GM06990 (cell line): ENCODE results near the gene SNX1.

Experiments
- DNase-seq: peaks from one replicate; pipeline ENCODE4 v3.0.0-alpha.2; 2011; ENCODE audit not compliant: insufficient read length; ENCODE audit errors: extremely low read depth
- H3K27me3 ChIP-seq: replicated peaks from 2 replicates; pipeline ENCODE4 v1.6.0; 2011; ENCODE audit warnings: low read length; ENCODE audit not compliant: control insufficient read depth, insufficient read depth
- H3K36me3 ChIP-seq: 2 replicates; pipeline ENCODE4 v1.5.1; 2011; ENCODE audit warnings: low read length; ENCODE audit not compliant: control insufficient read depth, insufficient read depth
- H3K4me3 ChIP-seq: replicated peaks from 2 replicates; pipeline ENCODE4 v1.5.1; 2011; ENCODE audit warnings: low read depth, mild to moderate bottlenecking, control low read depth, low read length
- TF ChIP-seq, protein P1 (sequence below): IDR thresholded peaks from 2 replicates; pipeline ENCODE4 v1.5.1; 2011; ENCODE audit warnings: low read length, control low read depth, mild to moderate bottlenecking, inconsistent platforms; ENCODE audit not compliant: insufficient read depth, poor library complexity, severe bottlenecking

Gene SNX1

DNA sequence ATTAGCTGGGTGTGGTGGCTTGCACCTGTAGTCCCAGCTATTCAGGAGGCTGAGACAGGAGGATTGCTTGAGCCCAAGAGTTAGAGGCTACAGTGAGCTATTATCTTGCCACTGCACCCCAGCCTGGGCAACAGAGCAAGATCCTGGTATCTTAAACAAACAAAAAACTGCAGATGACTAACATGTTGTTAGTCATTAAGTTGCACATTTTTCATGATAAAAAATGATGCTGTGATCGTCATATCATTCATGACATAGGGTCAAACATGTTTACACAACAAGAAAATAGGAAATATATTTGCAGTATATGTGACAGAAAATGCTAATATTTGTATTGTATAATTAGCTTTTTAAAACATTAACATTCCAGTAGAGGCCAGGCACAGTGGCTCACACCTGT, 29.3 kb upstream of the SNX1 start:
- Histone ChIP-seq H3K36me3 (peaks cover 5% of the 10 kb centered on the region), H3K4me3 (no peak overlapping the region), H3K27me3 (no peaks in the 10 kb centered on the region)
- TF ChIP-seq, protein P1, sequence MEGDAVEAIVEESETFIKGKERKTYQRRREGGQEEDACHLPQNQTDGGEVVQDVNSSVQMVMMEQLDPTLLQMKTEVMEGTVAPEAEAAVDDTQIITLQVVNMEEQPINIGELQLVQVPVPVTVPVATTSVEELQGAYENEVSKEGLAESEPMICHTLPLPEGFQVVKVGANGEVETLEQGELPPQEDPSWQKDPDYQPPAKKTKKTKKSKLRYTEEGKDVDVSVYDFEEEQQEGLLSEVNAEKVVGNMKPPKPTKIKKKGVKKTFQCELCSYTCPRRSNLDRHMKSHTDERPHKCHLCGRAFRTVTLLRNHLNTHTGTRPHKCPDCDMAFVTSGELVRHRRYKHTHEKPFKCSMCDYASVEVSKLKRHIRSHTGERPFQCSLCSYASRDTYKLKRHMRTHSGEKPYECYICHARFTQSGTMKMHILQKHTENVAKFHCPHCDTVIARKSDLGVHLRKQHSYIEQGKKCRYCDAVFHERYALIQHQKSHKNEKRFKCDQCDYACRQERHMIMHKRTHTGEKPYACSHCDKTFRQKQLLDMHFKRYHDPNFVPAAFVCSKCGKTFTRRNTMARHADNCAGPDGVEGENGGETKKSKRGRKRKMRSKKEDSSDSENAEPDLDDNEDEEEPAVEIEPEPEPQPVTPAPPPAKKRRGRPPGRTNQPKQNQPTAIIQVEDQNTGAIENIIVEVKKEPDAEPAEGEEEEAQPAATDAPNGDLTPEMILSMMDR: no peak
- no peak for DNase-seq

DNA sequence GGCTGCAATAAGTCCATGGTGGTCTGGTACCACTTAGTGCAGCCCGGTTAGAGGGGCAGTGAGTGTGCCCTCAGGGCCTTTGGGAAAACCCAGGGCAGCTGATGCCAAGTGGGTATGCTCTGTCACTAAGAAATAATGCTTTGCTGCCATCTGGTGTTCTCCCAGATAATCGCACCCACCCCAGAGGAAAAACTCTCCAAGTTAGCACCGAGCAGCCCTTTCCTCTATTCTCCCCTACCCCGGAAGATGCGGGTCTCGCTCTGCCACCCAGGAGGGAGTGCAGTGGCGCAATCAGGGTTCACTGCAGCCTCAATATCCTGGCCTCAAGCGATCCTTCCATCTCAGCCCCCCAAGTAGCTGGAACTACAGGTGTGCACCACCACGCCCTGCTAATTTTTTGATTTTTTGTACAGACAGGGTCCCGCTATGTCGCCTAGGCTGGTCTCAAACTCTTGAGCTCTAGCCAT, 28.2 kb upstream of the SNX1 start:
- peak; percentile 48 for DNase-seq
- TF ChIP-seq, protein P1: peak; percentile 69

DNA sequence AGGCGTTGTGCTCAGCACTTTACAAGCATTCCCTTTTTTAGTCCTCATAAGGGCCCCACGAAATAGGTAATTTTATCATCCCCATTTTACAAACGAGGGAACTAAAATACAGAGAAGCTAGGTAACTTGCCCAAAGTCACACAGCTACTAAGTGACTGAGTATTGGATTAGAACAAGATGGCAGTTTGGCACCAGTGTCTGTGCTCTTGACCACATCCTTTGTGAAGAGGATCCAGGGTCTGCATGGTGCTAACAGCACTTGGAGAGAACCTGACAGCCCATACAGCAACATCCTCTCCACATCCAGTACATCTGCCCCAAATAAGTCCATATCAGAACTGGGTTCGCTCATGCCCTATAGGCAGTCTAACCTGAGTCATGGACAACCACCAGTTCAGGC, 27.6 kb upstream of the SNX1 start:
- DNase-seq: no peak
- TF ChIP-seq, protein P1: no peak
- Histone ChIP-seq H3K4me3 (no peak overlapping the region), H3K27me3 (no peaks in the 10 kb centered on the region), H3K36me3 (peaks cover 12% of the 10 kb centered on the region)

More for the DNA sequence above, 28.2 kb upstream of the SNX1 start:
- Histone ChIP-seq H3K36me3 (peaks cover 12% of the 10 kb centered on the region), H3K27me3 (no peaks in the 10 kb centered on the region), H3K4me3 (no peak overlapping the region)

DNA sequence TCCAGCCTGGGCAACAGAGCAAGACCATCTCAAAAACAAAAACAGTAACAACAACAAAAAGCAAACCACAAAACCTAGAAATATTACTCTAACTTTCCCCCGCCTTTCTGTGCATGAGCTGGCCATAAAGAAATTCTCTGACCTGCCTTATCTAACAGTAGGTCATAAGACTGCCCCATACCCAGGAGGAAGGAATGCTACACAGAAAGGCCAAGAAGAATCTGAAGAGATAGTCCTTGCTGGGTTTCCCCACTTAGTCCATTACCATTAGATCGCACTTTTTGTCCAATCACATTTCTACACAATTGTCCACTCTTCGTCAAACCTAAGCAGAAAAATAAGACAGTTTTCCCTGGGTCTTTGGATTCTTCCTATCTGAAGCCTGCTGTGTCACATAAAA, 25.7 kb upstream of the SNX1 start:
- TF ChIP-seq, protein P1: no peak
- no peak overlapping the region for H3K4me3 ChIP-seq
- no peak for DNase-seq
- H3K27me3 ChIP-seq: no peaks in the 10 kb centered on the region
- H3K36me3 ChIP-seq: peaks cover 12% of the 10 kb centered on the region

DNA sequence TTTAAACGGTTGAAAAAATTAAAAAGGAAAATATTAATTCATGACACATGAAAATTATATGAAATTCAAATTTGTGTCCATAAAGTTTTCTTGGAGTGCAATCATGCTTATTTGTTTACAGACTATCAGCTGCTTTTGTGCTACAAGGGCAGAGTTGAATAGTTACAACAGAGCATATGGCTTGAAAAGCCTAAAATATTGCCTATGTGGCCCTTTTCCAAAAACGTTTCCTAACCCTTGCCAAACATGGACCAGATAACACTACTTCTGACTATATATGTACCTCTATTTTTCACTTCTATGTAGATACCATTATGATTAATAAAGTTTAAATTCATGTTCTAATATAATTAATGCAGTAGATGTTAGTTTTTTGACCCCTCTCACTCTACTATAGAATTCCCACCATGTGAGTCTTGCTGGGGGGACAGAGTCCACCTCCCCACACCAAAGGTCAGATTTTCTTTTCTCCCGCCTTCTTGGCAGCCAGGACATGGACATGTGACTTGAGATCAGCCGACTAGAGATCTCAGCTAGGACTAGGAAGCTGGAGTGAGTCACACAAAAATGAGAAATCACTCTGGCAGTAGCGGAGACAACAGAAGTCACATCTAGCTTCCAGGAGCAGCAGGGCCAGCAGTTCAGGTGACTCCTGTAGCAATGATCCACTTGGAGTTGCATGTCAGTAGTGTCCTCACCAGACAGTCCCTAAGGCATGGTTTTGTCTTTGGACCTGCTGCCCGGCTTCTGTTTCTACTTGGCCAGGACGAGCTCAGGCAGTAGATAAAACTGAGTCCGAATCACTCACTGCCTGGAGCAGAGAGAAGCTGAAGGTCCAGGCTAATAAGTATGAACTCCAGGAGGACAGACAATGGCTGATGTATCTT, 24.6 kb upstream of the SNX1 start:
- no peak for DNase-seq
- TF ChIP-seq, protein P1: no peak
- H3K27me3 ChIP-seq: no peaks in the 10 kb centered on the region
- H3K36me3 ChIP-seq: peaks cover 12% of the 10 kb centered on the region
- H3K4me3 ChIP-seq: no peak overlapping the region
